GM19397 (cell line): ENCODE measurements around the gene ABTB1.

ENCODE experiments used
- ATAC-seq: cut with Tn5 transposase; IDR thresholded peaks from one replicate; pipeline ENCODE4 v1.9.1; 2021; ENCODE audit warnings: mild to moderate bottlenecking, moderate library complexity; ENCODE audit not compliant: unreplicated experiment

ABTB1 gene

DNA sequence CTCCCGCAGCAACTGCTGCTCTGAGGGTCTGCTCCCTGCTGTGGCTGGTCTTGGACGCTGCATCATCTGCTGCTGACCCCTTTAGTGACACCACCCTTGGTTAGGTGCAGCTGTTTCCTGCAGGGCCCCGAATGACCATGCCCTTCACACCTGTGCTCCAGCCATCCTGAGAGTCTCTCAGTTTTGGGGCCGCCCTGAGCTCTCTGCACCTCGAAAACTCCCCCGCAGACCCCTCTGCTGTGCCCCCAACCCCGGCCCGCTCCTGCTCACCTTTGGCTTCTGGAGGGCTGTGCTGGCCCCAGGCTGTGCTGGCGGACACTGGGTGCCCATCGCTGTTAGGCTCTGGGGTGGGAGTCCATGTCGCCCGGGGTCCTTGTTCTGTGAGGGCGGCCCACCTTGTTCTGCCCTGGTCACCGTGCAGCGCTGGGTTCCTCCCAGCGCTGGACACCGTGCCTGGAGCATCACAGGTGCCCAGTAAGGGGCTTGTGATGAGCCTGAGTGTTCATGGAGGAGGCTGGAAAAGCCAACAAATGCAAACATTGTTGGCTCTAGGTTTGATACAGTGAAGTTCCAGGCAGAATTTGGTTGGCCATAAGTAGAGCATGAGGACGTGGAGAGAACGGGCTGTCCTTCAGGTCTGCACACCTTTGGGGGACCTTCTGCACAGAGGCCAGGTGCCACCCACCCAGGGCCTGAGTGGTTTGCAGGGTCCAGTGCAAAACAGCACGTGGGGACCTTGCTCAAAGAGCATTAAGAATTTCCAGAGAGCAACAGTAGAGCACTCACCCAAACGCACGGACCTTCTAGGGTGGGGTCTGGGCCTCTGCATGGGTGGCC, 12.3 kb downstream of the ABTB1 start:
- no peak for ATAC-seq

DNA sequence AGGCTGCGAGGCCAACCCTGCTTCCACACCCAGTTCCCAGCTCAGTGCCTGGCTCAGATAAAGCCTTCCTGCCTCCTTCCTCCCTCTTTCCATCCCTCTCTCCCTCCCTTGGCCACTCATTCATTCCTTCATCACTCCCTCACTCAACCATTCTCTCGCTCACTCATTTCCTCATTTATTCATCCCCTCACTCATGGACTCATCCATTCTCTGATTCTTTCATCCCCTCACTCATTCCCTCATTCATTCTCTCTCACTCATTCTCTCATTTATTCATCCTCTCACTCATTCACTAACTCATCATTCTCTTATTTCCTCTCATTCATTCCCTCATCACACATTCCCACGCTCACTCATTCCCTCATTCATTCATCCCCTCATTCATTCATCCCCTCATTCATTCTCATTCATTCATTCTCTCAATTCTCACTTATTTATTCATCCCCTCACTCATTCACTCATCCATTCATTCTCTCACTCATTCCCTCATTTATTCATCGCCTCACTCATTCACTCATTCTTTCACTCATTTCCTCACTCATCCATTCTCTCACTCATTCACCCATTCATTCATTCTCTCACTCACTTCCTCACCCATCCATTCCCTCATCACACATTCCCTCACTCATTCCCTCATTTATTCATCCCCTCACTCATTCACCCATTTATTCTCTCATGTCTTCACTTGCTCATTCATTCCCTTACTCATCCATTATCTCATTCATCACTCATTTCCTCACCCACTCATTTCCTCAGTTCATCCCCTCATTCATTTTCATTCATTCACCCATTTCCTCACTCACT, 13.2 kb downstream of the ABTB1 start:
- no peak for ATAC-seq

GRCh38 chr3:127686512-127686894, 13.8 kb downstream of the ABTB1 start:
- no peak for ATAC-seq

- ATAC-seq = no peak
Measured at GRCh38 chr3:127687228-127687737, 14.5 kb downstream of the ABTB1 start.

DNA sequence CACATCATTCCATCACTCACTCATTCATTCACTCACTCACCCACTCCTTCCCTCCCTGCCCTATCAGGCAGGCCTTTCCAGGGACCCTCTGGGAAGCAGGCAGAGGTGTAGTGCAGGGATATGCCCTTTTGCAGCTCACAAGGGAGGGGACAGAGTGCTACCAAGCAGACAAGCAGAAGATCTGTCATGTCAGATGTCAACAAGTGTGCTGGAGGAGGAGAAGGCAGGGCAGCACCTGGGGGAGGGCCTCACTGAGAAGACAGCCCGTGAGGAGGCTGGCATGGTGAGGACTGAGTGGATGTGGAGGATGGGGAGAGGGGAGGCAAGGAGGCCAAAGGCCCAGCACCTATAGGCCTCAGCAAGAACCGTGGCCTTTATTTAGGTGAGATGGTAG, 15.3 kb downstream of the ABTB1 start:
- no peak for ATAC-seq

- ATAC-seq = no peak
Measured at GRCh38 chr3:127688416-127689265, 15.9 kb downstream of the ABTB1 start.

GRCh38 chr3:127689266-127689860, 16.6 kb downstream of the ABTB1 start:
- ATAC-seq = no peak

DNA sequence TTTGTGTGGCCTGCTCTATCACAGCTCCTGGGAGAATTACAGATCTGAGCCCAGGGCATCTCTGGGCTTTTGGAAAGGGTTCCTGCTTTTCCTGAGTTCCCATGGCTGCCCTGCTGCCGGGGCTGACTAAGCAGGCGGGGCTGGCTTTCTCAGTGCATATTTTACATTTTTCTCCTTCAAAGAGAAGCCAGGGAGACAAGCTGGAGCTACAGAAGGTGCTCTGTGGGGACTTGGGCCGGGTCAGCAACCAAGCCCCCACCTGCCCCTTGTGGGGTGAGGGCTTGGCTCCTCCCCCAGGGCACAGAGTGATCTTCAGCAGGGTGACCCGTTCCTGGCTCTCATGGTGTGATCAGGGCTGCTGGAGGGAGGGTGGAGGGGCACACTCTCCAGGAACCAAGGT, 17.4 kb downstream of the ABTB1 start:
- no peak for ATAC-seq

DNA sequence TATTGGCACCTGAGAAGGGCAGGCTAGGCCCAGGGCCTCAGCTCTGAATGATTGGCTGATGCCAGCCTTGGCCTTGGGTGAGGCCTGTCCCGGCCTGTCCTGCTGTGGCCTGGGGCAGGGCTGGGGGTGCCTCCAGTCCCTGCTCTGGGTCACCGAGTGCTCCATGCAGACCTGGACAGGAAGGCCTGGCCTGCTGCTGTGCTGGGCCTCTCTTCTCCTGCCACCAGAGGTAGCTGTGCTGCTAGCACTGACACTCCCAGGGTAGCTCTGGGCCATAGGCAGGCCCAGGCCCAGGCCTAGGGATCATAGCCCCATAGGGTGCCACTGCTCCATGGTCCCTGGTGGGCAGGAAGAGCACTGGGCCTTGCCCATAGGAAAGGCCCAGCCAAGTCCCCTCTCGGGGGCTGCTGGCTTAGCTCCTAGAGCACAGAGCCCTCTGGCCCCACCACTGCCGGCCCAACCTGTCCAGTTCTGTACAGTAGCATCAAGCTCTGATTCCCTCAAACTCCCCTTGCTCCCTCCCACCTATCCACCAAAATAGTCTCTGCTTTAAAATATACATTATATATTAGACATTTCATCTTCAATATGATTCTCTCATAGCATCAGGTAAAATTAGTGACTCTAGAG, 18.2 kb downstream of the ABTB1 start:
- no peak for ATAC-seq

- ATAC-seq = no peak
Measured at GRCh38 chr3:127691489-127691888, 18.7 kb downstream of the ABTB1 start.

DNA sequence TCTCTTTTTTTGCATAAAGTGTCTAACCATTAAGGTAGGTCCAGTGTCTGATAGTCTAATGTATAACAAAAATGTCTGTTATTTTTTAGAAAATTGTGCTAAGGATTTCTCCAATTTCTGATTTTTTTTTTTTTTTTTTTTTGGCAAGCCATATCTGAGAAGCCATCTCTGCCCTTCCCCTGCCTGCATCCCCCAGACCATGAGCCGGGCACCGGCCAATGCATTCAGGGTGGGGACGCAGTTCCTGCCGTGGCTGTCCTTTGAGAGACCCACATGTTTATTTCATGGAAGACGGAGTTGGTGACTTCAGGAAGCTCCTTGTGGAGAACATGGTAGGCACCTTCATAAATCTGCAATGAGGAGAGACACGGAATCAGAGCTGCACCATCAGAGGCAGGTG, 19.2 kb downstream of the ABTB1 start:
- ATAC-seq = no peak

GRCh38 chr3:127692501-127693335, 20.0 kb downstream of the ABTB1 start:
- ATAC-seq = no peak

DNA sequence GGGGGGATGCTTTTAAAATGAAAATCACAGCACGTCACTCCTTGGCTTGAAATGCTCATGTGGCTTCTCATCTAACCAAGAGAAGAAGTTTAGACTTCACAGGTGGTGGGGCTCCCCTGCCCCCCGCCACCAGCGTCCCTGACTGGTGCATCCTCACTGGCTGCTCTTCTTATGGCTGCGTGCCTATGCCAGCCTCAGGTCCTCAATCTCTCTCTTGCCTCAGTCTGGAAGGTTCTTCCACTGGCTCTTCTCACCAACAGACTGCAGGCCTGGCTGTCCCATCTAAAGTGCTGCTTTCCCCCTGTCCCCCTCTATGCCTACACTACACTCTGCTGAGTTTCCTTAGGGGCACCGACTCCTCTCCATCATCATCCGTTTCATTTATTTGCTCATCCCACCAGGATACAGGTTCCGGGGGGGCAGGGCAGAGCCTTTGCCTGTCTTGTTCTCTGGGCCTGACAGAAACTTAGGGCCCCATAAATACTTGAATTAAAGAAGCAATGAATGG, 20.6 kb downstream of the ABTB1 start:
- no peak for ATAC-seq

GRCh38 chr3:127694467-127695215, 21.9 kb downstream of the ABTB1 start:
- ATAC-seq = no peak

- peak; percentile 72 for ATAC-seq
Measured at GRCh38 chr3:127697551-127698240, 24.9 kb downstream of the ABTB1 start.

DNA sequence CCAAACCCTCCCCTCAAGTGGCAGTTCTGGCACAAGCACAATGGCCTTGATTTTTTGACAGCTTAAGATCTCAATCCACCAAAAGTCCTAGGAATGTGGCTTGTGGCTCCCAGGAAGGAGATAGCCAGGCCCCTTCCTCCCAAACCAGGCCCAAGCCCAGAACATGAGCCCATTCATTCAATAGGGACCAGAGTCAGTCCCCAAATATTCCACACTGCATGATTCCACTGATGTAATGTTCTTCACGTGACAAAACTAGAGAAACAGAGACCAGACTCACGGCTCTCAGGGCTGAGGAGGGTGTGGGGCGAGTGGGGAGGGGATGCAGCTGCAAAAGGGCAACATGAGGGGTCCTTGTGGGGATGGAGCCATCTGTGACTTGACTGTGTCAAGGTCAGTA, 25.5 kb downstream of the ABTB1 start:
- no peak for ATAC-seq

GRCh38 chr3:127698691-127699415, 26.1 kb downstream of the ABTB1 start:
- ATAC-seq = no peak
